ENCODE data around the gene PEX14.

DNA sequence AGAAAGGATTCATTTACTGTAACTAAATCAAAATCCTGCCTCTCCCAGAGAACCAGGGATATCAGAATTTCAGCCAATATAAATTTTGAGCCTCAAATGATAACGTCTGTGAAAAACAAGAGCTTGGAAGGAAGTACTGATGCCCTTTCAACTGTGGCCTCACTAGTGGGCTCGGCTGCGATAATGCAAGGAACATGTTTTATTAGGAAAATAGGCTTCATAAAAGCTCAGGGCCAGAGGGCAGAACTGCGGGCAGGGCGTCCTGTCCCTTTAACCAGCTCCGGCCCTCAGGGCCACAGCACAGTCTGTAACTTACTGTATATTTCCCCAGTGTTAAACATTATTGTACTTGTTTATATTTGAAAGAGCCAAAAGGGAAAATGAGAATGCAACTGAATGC lies 122.0 kb downstream of the PEX14 start:
- TF ChIP-seq, protein P1, sequence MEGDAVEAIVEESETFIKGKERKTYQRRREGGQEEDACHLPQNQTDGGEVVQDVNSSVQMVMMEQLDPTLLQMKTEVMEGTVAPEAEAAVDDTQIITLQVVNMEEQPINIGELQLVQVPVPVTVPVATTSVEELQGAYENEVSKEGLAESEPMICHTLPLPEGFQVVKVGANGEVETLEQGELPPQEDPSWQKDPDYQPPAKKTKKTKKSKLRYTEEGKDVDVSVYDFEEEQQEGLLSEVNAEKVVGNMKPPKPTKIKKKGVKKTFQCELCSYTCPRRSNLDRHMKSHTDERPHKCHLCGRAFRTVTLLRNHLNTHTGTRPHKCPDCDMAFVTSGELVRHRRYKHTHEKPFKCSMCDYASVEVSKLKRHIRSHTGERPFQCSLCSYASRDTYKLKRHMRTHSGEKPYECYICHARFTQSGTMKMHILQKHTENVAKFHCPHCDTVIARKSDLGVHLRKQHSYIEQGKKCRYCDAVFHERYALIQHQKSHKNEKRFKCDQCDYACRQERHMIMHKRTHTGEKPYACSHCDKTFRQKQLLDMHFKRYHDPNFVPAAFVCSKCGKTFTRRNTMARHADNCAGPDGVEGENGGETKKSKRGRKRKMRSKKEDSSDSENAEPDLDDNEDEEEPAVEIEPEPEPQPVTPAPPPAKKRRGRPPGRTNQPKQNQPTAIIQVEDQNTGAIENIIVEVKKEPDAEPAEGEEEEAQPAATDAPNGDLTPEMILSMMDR (IDR thresholded peaks at IDR 0.05) = no peak
- no peak for TF ChIP-seq EP300 (IDR thresholded peaks at IDR 0.05)
- TF ChIP-seq POLR2AphosphoS5 (IDR thresholded peaks at IDR 0.05) = no peak
